SK-N-SH treated with all-trans-retinoic acid at 6 μM for 48 hours (cell line): ENCODE data around the gene CAPN10.

Source experiments
- ATAC-seq: fragments of 200-7000 bp; cut with Tn5 transposase; 3 replicates; pipeline ENCODE4 v1.9.1; 2020; ENCODE audit warnings: mild to moderate bottlenecking, moderate library complexity
- ARNTL ChIP-seq: fragments of 450-650 bp; formaldehyde crosslinking; IDR thresholded peaks from 2 replicates; pipeline ENCODE4 v1.5.0; 2020; ENCODE audit warnings: low read depth, mild to moderate bottlenecking, moderate library complexity, borderline replicate concordance
- CREB5 ChIP-seq: fragments of 250-450 bp; sonication (Bioruptor Pico); IDR thresholded peaks from 2 replicates; pipeline ENCODE4 v1.5.1; 2020; ENCODE audit warnings: low read depth, mild to moderate bottlenecking, moderate library complexity
- CSDC2 ChIP-seq: fragments of 250-450 bp; sonication (Bioruptor Pico); IDR thresholded peaks from 2 replicates; pipeline ENCODE4 v1.5.0; 2020; ENCODE audit warnings: mild to moderate bottlenecking, moderate library complexity
- CSRNP3 ChIP-seq: fragments of 250-450 bp; sonication (Bioruptor Pico); IDR thresholded peaks from 2 replicates; pipeline ENCODE4 v1.5.1; 2021; ENCODE audit warnings: mild to moderate bottlenecking, moderate library complexity
- ESRRG ChIP-seq: fragments of 250-450 bp; sonication (Bioruptor Pico); IDR thresholded peaks from 2 replicates; pipeline ENCODE4 v1.6.1; 2021; ENCODE audit warnings: mild to moderate bottlenecking
- GLIS3 ChIP-seq: fragments of 250-450 bp; sonication (Bioruptor Pico); IDR thresholded peaks from 2 replicates; pipeline ENCODE4 v1.5.0; 2020; ENCODE audit warnings: mild to moderate bottlenecking, moderate library complexity
- ISL1 ChIP-seq: fragments of 250-450 bp; sonication (Bioruptor Pico); IDR thresholded peaks from 2 replicates; pipeline ENCODE4 v2.1.2; 2022; ENCODE audit warnings: mild to moderate bottlenecking, moderate library complexity
- OSR1 ChIP-seq: fragments of 250-450 bp; sonication (Bioruptor Pico); IDR thresholded peaks from 2 replicates; pipeline ENCODE4 v1.8.0; 2022; ENCODE audit warnings: moderate library complexity, mild to moderate bottlenecking, inconsistent platforms
- PATZ1 ChIP-seq: fragments of 250-450 bp; sonication (Bioruptor Pico); IDR thresholded peaks from 2 replicates; pipeline ENCODE4 v1.8.0; 2020; ENCODE audit warnings: mild to moderate bottlenecking, moderate library complexity, borderline replicate concordance
- PPARA ChIP-seq: fragments of 250-450 bp; sonication (Bioruptor Pico); IDR thresholded peaks from 2 replicates; pipeline ENCODE4 v1.5.0; 2020; ENCODE audit warnings: mild to moderate bottlenecking, borderline replicate concordance
- RARB ChIP-seq: fragments of 250-450 bp; sonication (Bioruptor Pico); IDR thresholded peaks from 2 replicates; pipeline ENCODE4 v1.8.0; 2021; ENCODE audit warnings: mild to moderate bottlenecking, moderate library complexity
- SNAI2 ChIP-seq: fragments of 250-450 bp; sonication (Bioruptor Pico); IDR thresholded peaks from 2 replicates; pipeline ENCODE4 v1.5.0; 2020; ENCODE audit warnings: mild to moderate bottlenecking, moderate library complexity
- TCF4 ChIP-seq: fragments of 250-450 bp; sonication (Bioruptor Pico); IDR thresholded peaks from 2 replicates; pipeline ENCODE4 v1.8.0; 2021; ENCODE audit warnings: mild to moderate bottlenecking, moderate library complexity, borderline replicate concordance
- TOX ChIP-seq: fragments of 250-450 bp; sonication (Bioruptor Pico); IDR thresholded peaks from 2 replicates; pipeline ENCODE4 v1.8.0; 2021; ENCODE audit warnings: mild to moderate bottlenecking, moderate library complexity, borderline replicate concordance
- ZNF565 ChIP-seq: fragments of 450-650 bp; formaldehyde crosslinking; conservative IDR thresholded peaks from 2 replicates; pipeline ENCODE4 v1.5.0; 2020; ENCODE audit warnings: low read depth, mild to moderate bottlenecking, moderate library complexity
- ZNF8 ChIP-seq: fragments of 450-650 bp; formaldehyde crosslinking; IDR thresholded peaks from 2 replicates; pipeline ENCODE4 v1.5.0; 2020; ENCODE audit warnings: mild to moderate bottlenecking, moderate library complexity
- TF ChIP-seq, protein P1 (sequence below): fragments of 250-450 bp; sonication (Bioruptor Pico); IDR thresholded peaks from 2 replicates; pipeline ENCODE4 v1.8.0; 2021; ENCODE audit warnings: low read depth, mild to moderate bottlenecking, moderate library complexity, borderline replicate concordance
- TF ChIP-seq, protein P2 (sequence below): fragments of 250-450 bp; sonication (Bioruptor Pico); IDR thresholded peaks from 2 replicates; pipeline ENCODE4 v1.5.0; 2020; ENCODE audit warnings: mild to moderate bottlenecking, moderate library complexity

The CAPN10 gene

DNA sequence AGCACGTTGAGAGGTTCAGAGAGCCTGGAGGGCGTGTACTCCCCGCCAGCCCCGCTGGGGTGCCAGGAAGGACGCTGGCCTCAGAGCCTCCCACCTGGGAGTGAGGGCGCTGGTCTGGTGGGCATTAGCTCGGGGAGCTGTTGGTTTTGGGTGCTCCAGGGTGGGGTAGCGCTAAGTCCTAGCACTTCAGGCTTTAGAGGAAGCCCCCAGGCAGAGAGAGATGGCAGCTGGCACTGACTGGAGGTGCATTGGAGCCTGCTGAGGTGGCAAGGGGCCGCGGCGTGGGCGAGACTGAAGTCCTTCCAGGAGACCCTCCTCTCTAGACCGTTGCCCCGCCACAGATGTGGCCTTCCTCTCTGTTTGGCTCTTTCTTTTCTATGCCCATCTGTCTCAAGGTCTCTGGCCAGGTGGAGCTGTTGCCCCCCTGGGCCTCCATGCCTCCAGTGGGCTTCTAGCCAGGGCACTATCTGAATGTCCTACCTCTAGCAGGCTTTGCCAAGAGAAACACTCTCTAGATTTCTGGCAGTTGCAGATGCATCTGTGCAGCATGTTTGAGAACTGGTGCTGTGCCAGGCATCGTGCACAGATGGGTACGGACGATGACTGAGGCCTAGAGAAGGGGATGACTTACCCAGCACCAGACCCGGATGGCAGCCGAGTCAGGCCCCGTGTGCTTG lies 6.6 kb downstream of the CAPN10 start:
- TF ChIP-seq ZNF8 (CRISPR knock-in tag) (no peak), OSR1 (CRISPR knock-in tag) (no peak), CSRNP3 (no peak), TCF4 (no peak), GLIS3 (CRISPR knock-in tag) (no peak), CREB5 (CRISPR knock-in tag) (no peak), ARNTL (no peak), ZNF565 (no peak), PATZ1 (CRISPR knock-in tag) (no peak), PPARA (CRISPR knock-in tag) (no peak), ESRRG (CRISPR knock-in tag) (no peak), RARB (CRISPR knock-in tag) (no peak), ISL1 (no peak), TOX (CRISPR knock-in tag) (no peak), CSDC2 (CRISPR knock-in tag) (no peak), SNAI2 (no peak)
- TF ChIP-seq, protein P1, sequence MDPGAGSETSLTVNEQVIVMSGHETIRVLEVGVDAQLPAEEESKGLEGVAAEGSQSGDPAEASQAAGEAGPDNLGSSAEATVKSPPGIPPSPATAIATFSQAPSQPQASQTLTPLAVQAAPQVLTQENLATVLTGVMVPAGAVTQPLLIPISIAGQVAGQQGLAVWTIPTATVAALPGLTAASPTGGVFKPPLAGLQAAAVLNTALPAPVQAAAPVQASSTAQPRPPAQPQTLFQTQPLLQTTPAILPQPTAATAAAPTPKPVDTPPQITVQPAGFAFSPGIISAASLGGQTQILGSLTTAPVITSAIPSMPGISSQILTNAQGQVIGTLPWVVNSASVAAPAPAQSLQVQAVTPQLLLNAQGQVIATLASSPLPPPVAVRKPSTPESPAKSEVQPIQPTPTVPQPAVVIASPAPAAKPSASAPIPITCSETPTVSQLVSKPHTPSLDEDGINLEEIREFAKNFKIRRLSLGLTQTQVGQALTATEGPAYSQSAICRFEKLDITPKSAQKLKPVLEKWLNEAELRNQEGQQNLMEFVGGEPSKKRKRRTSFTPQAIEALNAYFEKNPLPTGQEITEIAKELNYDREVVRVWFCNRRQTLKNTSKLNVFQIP = no peak
- ATAC-seq = no peak

GRCh38 chr2:240593703-240594451 lies 7.3 kb downstream of the CAPN10 start:
- ATAC-seq = no peak

More at GRCh38 chr2:240593703-240594451, 7.3 kb downstream of the CAPN10 start:
- TF ChIP-seq, protein P2, sequence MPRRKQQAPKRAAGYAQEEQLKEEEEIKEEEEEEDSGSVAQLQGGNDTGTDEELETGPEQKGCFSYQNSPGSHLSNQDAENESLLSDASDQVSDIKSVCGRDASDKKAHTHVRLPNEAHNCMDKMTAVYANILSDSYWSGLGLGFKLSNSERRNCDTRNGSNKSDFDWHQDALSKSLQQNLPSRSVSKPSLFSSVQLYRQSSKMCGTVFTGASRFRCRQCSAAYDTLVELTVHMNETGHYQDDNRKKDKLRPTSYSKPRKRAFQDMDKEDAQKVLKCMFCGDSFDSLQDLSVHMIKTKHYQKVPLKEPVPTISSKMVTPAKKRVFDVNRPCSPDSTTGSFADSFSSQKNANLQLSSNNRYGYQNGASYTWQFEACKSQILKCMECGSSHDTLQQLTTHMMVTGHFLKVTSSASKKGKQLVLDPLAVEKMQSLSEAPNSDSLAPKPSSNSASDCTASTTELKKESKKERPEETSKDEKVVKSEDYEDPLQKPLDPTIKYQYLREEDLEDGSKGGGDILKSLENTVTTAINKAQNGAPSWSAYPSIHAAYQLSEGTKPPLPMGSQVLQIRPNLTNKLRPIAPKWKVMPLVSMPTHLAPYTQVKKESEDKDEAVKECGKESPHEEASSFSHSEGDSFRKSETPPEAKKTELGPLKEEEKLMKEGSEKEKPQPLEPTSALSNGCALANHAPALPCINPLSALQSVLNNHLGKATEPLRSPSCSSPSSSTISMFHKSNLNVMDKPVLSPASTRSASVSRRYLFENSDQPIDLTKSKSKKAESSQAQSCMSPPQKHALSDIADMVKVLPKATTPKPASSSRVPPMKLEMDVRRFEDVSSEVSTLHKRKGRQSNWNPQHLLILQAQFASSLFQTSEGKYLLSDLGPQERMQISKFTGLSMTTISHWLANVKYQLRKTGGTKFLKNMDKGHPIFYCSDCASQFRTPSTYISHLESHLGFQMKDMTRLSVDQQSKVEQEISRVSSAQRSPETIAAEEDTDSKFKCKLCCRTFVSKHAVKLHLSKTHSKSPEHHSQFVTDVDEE (CRISPR knock-in tag) = no peak
- TF ChIP-seq GLIS3 (CRISPR knock-in tag) (no peak), TCF4 (no peak), ZNF565 (no peak), TOX (CRISPR knock-in tag) (no peak), SNAI2 (no peak), ISL1 (no peak), ARNTL (no peak)
